Measurements from ENCODE around the gene PTPN21. TPM values are rescaled to one million over a fixed set of nuclear protein-coding genes. Genes with fewer than 3 reads are reported as not detected.

PTPN21 gene
- total RNA-seq, 1 donor: 17.4 TPM

- peaks cover 32% of the 10 kb centered on the region for H3K36me3 ChIP-seq (ENCODE audit: insufficient read depth, low read length)
- no peaks in the 10 kb centered on the region for H4K20me1 ChIP-seq (ENCODE audit: insufficient read depth, low read length)
- no peaks in the 10 kb centered on the region for H3K27me3 ChIP-seq (ENCODE audit: insufficient read depth, low read length)
- DNase-seq (ENCODE audit: insufficient read length, low spot score, missing footprints): no peak
- TF ChIP-seq, protein P1, sequence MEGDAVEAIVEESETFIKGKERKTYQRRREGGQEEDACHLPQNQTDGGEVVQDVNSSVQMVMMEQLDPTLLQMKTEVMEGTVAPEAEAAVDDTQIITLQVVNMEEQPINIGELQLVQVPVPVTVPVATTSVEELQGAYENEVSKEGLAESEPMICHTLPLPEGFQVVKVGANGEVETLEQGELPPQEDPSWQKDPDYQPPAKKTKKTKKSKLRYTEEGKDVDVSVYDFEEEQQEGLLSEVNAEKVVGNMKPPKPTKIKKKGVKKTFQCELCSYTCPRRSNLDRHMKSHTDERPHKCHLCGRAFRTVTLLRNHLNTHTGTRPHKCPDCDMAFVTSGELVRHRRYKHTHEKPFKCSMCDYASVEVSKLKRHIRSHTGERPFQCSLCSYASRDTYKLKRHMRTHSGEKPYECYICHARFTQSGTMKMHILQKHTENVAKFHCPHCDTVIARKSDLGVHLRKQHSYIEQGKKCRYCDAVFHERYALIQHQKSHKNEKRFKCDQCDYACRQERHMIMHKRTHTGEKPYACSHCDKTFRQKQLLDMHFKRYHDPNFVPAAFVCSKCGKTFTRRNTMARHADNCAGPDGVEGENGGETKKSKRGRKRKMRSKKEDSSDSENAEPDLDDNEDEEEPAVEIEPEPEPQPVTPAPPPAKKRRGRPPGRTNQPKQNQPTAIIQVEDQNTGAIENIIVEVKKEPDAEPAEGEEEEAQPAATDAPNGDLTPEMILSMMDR (IDR thresholded peaks at IDR 0.05; ENCODE audit: extremely low read depth, low read depth, low read length): no peak
- no peak overlapping the region for H3K4me3 ChIP-seq (ENCODE audit: insufficient read depth, low read length)
- H2AFZ ChIP-seq (ENCODE audit: low read length): no peak overlapping the region
- no peak overlapping the region for H3K4me2 ChIP-seq (ENCODE audit: insufficient read depth, low read length)
- peaks cover 70% of the 10 kb centered on the region for H3K79me2 ChIP-seq (ENCODE audit: insufficient read depth, low read length)
- peaks cover 24% of the 10 kb centered on the region for H3K4me1 ChIP-seq (ENCODE audit: insufficient read depth, low read length)
- H3K9me3 ChIP-seq (ENCODE audit: low read depth, low read length): no peaks in the 10 kb centered on the region
- no peak overlapping the region for H3K27ac ChIP-seq (ENCODE audit: low read depth, low read length)
These were observed 4.7 kb downstream of the PTPN21 start for GRCh38 chr14:88550078-88550477.

DNA sequence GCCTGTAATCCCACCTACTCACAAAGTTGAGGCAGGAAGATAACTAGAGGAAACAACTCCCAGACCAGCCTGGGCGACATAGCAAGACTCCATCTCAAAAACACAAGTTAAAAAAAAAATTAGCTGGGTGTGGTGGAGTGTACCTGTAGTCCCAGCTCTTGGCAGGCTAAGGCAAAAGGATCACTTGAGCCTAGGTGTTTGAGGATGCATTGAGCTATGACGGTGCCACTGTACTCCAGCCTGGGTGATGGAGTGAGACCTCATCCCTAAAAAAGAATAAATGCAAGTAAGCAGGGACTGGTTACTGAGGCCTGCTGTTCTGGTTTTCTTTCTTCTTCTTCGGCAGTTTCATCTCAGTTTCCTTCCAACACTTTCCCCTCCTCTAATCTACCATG is 7.4 kb downstream of the PTPN21 start:
- TF ChIP-seq, protein P1 (IDR thresholded peaks at IDR 0.05; ENCODE audit: extremely low read depth, low read depth, low read length): no peak
- peaks cover 11% of the 10 kb centered on the region for H3K4me1 ChIP-seq (ENCODE audit: insufficient read depth, low read length)
- H3K9me3 ChIP-seq (ENCODE audit: low read depth, low read length): no peaks in the 10 kb centered on the region
- no peak overlapping the region for H2AFZ ChIP-seq (ENCODE audit: low read length)
- H3K4me3 ChIP-seq (ENCODE audit: insufficient read depth, low read length): no peak overlapping the region
- H3K36me3 ChIP-seq (ENCODE audit: insufficient read depth, low read length): peaks cover 33% of the 10 kb centered on the region
- peaks cover 75% of the 10 kb centered on the region for H3K79me2 ChIP-seq (ENCODE audit: insufficient read depth, low read length)
- no peak overlapping the region for H3K27ac ChIP-seq (ENCODE audit: low read depth, low read length)
- DNase-seq (ENCODE audit: insufficient read length, low spot score, missing footprints): no peak
- no peaks in the 10 kb centered on the region for H3K27me3 ChIP-seq (ENCODE audit: insufficient read depth, low read length)
- H4K20me1 ChIP-seq (ENCODE audit: insufficient read depth, low read length): peaks cover 3% of the 10 kb centered on the region
- no peak overlapping the region for H3K4me2 ChIP-seq (ENCODE audit: insufficient read depth, low read length)

- Histone ChIP-seq H3K4me2 (ENCODE audit: insufficient read depth, low read length) (no peak overlapping the region), H3K27ac (ENCODE audit: low read depth, low read length) (no peak overlapping the region)
- peak; percentile 44 for DNase-seq (ENCODE audit: insufficient read length, low spot score, missing footprints)
These were observed 8.0 kb downstream of the PTPN21 start for GRCh38 chr14:88546621-88547385.

GRCh38 chr14:88545256-88545655 is 9.6 kb downstream of the PTPN21 start:
- DNase-seq (ENCODE audit: insufficient read length, low spot score, missing footprints): no peak
- Histone ChIP-seq H3K4me2 (ENCODE audit: insufficient read depth, low read length) (no peak overlapping the region), H3K27ac (ENCODE audit: low read depth, low read length) (no peak overlapping the region), H3K27me3 (ENCODE audit: insufficient read depth, low read length) (no peaks in the 10 kb centered on the region), H3K36me3 (ENCODE audit: insufficient read depth, low read length) (peaks cover 33% of the 10 kb centered on the region), H3K79me2 (ENCODE audit: insufficient read depth, low read length) (peaks cover 76% of the 10 kb centered on the region), H3K9me3 (ENCODE audit: low read depth, low read length) (no peaks in the 10 kb centered on the region), H3K4me1 (ENCODE audit: insufficient read depth, low read length) (no peaks in the 10 kb centered on the region), H3K4me3 (ENCODE audit: insufficient read depth, low read length) (no peak overlapping the region), H4K20me1 (ENCODE audit: insufficient read depth, low read length) (peaks cover 10% of the 10 kb centered on the region), H2AFZ (ENCODE audit: low read length) (no peak overlapping the region)
- TF ChIP-seq, protein P1 (IDR thresholded peaks at IDR 0.05; ENCODE audit: extremely low read depth, low read depth, low read length): no peak

More at GRCh38 chr14:88546621-88547385, 8.0 kb downstream of the PTPN21 start:
- Histone ChIP-seq H3K79me2 (ENCODE audit: insufficient read depth, low read length) (peaks cover 75% of the 10 kb centered on the region), H3K4me1 (ENCODE audit: insufficient read depth, low read length) (peaks cover 7% of the 10 kb centered on the region), H3K36me3 (ENCODE audit: insufficient read depth, low read length) (peaks cover 33% of the 10 kb centered on the region), H3K9me3 (ENCODE audit: low read depth, low read length) (no peaks in the 10 kb centered on the region), H4K20me1 (ENCODE audit: insufficient read depth, low read length) (peaks cover 3% of the 10 kb centered on the region), H2AFZ (ENCODE audit: low read length) (no peak overlapping the region), H3K27me3 (ENCODE audit: insufficient read depth, low read length) (no peaks in the 10 kb centered on the region), H3K4me3 (ENCODE audit: insufficient read depth, low read length) (no peak overlapping the region)
- TF ChIP-seq, protein P1 (IDR thresholded peaks at IDR 0.05; ENCODE audit: extremely low read depth, low read depth, low read length): no peak

Measured in osteoblast (primary cell).